GM21526 (cell line): ENCODE measurements around the gene ISCU.
"Not testable (repeated sequence)": the region's sequence is repeated elsewhere in the genome, so short reads cannot be mapped to it uniquely, and the experiment has no call there.

Experiments used
- ATAC-seq: cut with Tn5 transposase; IDR thresholded peaks from one replicate; pipeline ENCODE4 v1.9.1; 2021; ENCODE audit warnings: moderate library complexity; ENCODE audit not compliant: unreplicated experiment, low FRiP score

Gene ISCU

DNA sequence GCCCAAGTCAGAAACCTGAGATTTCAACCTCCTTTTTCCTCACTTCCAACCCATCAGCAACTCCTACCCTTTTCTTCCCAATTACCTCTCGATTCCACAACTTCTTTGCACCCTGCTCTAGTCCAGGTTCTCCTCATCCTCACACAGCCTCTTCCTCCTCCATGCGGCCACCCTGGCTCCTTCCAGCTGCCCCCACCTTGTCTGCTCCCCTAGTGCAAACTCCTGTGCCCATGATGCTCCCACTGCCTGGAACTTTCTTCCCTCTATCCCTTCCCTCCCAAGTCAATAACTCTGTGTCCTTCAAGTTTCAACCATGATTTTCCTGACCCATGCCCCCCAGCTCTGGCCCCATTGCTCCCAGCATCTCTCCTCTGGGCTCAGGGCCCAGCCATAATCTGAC, 54.0 kb downstream of the ISCU start:
- ATAC-seq: no peak

DNA sequence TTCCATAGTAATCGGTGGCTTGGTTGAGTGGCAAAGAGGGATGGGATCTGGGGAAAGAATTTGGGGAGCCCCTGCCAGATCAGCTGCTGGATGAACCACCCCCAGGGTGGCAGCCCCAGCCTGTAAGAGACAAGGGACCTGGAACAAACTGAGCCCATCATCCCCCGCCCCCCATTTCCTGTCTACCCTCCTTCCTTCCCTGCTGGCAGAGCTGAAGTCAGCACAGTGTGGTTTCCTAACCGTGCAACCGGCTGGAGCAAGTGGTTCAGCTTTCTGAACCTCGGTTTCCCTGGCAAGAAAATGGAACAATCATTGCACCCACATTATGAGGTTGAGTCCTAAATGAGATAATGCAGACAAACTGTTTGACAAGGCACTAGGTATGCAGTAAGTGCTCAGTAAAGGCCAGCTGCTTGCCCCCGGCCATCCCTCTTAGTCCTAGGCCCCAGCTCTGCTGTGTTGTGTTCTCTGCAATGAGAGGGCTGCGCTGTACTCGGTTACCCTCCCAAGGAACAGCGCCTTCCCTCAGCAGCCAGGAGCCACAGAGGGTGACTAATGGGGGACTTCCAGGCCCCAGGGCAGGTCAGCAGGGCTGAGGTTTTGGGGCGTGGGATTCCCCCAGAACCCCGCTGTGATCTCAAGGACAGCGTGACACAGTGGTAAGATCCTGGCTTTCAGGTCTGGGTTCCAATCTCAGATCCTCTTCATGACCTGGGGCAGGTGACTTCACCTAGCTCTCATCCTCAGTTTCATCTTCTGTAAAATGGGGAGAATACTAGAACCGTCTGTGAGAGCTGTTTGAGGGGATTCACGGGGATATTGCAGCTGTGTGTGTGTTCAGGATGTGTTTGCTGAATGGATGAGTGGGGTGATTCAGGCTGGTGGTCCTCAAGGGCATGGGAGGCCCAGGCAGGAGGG, 54.8 kb downstream of the ISCU start:
- ATAC-seq: peak; percentile 54

DNA sequence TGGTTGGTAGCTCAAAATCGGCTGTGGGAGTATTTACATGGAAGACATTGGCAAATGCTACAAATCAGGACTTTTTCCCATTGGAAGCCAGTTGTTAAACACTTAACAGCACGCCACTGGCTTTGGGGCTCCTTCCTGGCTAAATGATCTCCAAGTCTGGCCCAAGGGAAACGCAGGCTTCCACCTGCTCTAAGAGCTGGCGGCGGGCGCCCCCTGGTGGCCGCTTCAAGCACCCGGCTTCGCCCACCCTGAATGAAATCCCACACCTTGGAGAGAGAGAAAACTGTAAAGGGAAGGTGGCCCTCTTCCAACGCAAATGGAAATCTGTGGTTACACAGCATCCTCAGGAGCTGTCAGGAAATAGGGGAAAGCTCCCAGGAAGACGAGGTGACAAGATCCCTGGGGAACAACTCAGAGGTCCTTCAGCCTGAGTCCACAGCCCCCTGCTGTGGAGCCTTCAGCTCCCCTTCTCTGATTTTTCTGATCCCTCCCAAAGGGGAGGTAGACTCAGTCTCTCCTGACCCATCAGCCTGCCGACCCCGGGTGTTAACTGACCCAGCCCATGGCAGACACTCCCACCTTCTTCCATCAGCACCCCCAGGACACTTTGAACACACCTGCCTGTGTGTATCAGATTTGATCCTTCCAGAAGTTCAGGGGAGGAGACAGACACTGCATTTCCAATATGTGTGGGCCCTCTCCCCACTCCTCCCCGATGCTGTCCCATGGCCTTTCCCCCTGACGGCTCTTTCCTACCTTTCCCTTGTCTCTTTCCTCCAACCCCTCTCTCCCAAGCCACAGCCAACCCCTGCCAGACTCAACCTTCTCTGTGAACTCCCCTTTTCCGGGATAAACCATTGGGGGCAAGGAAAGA, 55.9 kb downstream of the ISCU start:
- peak; percentile 57 for ATAC-seq

DNA sequence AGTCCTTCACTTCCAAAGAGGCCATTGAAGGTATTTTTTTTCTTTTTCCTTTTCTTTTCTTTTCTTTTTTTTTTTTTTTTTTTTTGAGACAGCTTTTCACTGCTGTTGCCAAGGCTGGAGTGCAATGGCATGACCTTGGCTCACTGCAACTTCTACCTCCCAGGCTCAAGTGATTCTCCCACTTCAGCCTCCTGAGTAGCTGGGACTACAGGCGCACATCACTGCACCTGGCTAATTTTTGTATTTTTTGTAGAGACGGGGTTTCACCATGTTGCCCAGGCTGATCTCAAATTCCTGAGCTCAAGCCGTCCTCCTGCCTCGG, 56.5 kb downstream of the ISCU start:
- not testable (repeated sequence) for ATAC-seq
